Panc1 (cell line): Measurements from ENCODE around the gene RARRES2. TPM values are rescaled to one million over a fixed set of nuclear protein-coding genes. Genes with fewer than 3 reads are reported as not detected.

Experiments used
- ATAC-seq: fragments of 200-7000 bp; cut with Tn5 transposase; 2 replicates; pipeline ENCODE4 v1.9.1; 2020; ENCODE audit warnings: mild to moderate bottlenecking, moderate library complexity
- BruUV-seq: library from RNA; stranded (reverse); fragments of 400-500 nt; replicated peaks from 2 replicates; lab custom pipeline; 2021; lab: Mats Ljungman, UMichigan
- CTCF ChIA-PET: fragments of 300-600 bp; sonication (Branson Sonifier 250); formaldehyde crosslinking; loops from one replicate; lab custom pipeline; 2022; ENCODE audit warnings: antibody characterized with exemption; lab: Charles Lee
- POLR2A ChIA-PET: fragments of 300-600 bp; sonication (Branson Sonifier 250); formaldehyde crosslinking; loops from one replicate; lab custom pipeline; 2022; ENCODE audit warnings: antibody characterized with exemption; lab: Charles Lee
- DNase-seq: peaks from one replicate; pipeline ENCODE4 v3.0.0-alpha.2; 2010; ENCODE audit warnings: low read depth, low spot score
- H3K27ac ChIP-seq: 2 replicates; pipeline ENCODE4 v1.5.1; 2011; ENCODE audit warnings: mild to moderate bottlenecking, low read length, inconsistent platforms
- H3K27me3 ChIP-seq: fragments of 200-500 bp; sonication (Bioruptor generic); 2 replicates; pipeline ENCODE4 v1.6.0; 2014; ENCODE audit warnings: low read length, inconsistent platforms; ENCODE audit not compliant: control insufficient read depth, insufficient read depth
- H3K36me3 ChIP-seq: fragments of 200-500 bp; sonication (Bioruptor generic); 2 replicates; pipeline ENCODE4 v1.5.1; 2014; ENCODE audit warnings: inconsistent platforms, mild to moderate bottlenecking, low read length, moderate library complexity; ENCODE audit not compliant: control insufficient read depth, insufficient read depth
- H3K4me1 ChIP-seq: 2 replicates; pipeline ENCODE4 v1.5.1; 2011; ENCODE audit warnings: inconsistent platforms, mild to moderate bottlenecking, low read length, moderate library complexity; ENCODE audit not compliant: control insufficient read depth, insufficient read depth
- H3K4me3 ChIP-seq, 2 experiments: 2 replicates each; pipeline ENCODE4 v1.5.1; 2011 to 2012; ENCODE audit warnings: low read depth in 2 of 2, low read length in 2 of 2, mild to moderate bottlenecking in 2 of 2, inconsistent platforms in 1 of 2, moderate library complexity in 1 of 2
- H3K9me3 ChIP-seq: fragments of 200-500 bp; sonication (Bioruptor generic); 2 replicates; pipeline ENCODE4 v1.5.1; 2014; ENCODE audit warnings: low read depth, mild to moderate bottlenecking, inconsistent platforms, low read length, moderate library complexity; ENCODE audit not compliant: control insufficient read depth, insufficient read depth
- CTCF ChIP-seq: fragments of 450-650 bp; IDR thresholded peaks from 2 replicates; pipeline ENCODE4 v1.5.1; 2017; ENCODE audit warnings: mild to moderate bottlenecking
- POLR2AphosphoS5 ChIP-seq: IDR thresholded peaks from 2 replicates; pipeline ENCODE4 v1.6.1; 2012; ENCODE audit warnings: mild to moderate bottlenecking, low read depth, low read length, moderate library complexity
- REST ChIP-seq, 2 experiments: IDR thresholded peaks; 2 replicates each; pipeline ENCODE4 v1.6.1; 2011 to 2012; ENCODE audit warnings: low read depth in 2 of 2, control low read depth in 1 of 2, low read length in 1 of 2, mild to moderate bottlenecking in 1 of 2, moderate library complexity in 1 of 2; ENCODE audit not compliant: insufficient read depth in 1 of 2
- SIN3A ChIP-seq: IDR thresholded peaks from 2 replicates; pipeline ENCODE4 v1.6.1; 2012; ENCODE audit warnings: low read depth, mild to moderate bottlenecking, low read length, moderate library complexity, borderline replicate concordance; ENCODE audit not compliant: insufficient read depth
- TCF7L2 ChIP-seq: IDR thresholded peaks from 2 replicates; pipeline ENCODE4 v1.6.1; 2011; ENCODE audit warnings: mild to moderate bottlenecking, low read depth, low read length, inconsistent platforms
- in situ Hi-C: cut with HindIII; loops from 2 replicates; pipeline ENCODE4 v1.10.0; 2016; ENCODE audit warnings: low sequenced_read_pairs, low pct_unique_long_range_greater_than_20kb
- intact Hi-C: fragments of 100-400 bp; cut with micrococcal nuclease; formaldehyde crosslinking; loops from one replicate; pipeline ENCODE4 v1.10.0; 2022; ENCODE audit not compliant: unreplicated experiment
- total RNA-seq: library from RNA; stranded (reverse); gene quantifications from one replicate; pipeline ENCODE4 v1.2.1, GENCODE V29; 2021; ENCODE audit not compliant: unreplicated experiment

Gene RARRES2
- total RNA-seq, 1 experiment from 2014 or later = 1.1 TPM

GRCh38 chr7:150370612-150371071 is 29.2 kb upstream of the RARRES2 start:
- intact Hi-C loops = no loop called here
- DNase-seq = no peak
- no peak for ATAC-seq
- in situ Hi-C loops = no loop called here
- BruUV-seq = TSS peak; percentile 56
- Histone ChIP-seq H3K4me1 (peaks cover 50% of the 10 kb centered on the region), H3K9me3 (no peaks in the 10 kb centered on the region), H3K36me3 (peaks cover 9% of the 10 kb centered on the region), H3K4me3 (peak overlapping the region; percentile 96 to 97), H3K27ac (peak overlapping the region; percentile 99), H3K27me3 (no peaks in the 10 kb centered on the region)
- POLR2A ChIA-PET = no interaction called here
- CTCF ChIA-PET = no interaction called here
- TF ChIP-seq TCF7L2 (no peak), POLR2AphosphoS5 (no peak), CTCF (no peak), REST (IDR thresholded peaks at IDR 0.05; ENCODE audit: insufficient read depth in 1 of 2, low read depth in 2 of 2, low read length in 1 of 2) (no peak), SIN3A (no peak)

GRCh38 chr7:150369748-150370501 is 28.5 kb upstream of the RARRES2 start:
- peaks cover 50% of the 10 kb centered on the region for H3K4me1 ChIP-seq
- intact Hi-C loops (no loop called here), in situ Hi-C loops (no loop called here)
- no peak for TF ChIP-seq CTCF
- no peak for TF ChIP-seq POLR2AphosphoS5
- TF ChIP-seq SIN3A = no peak
- TF ChIP-seq TCF7L2 = no peak
- TF ChIP-seq REST (IDR thresholded peaks at IDR 0.05; ENCODE audit: insufficient read depth in 1 of 2, low read depth in 2 of 2, low read length in 1 of 2) = no peak
- H3K27me3 ChIP-seq = no peaks in the 10 kb centered on the region
- ATAC-seq = no peak
- BruUV-seq = no TSS peak
- DNase-seq = no peak
- ChIA-PET CTCF (no interaction called here), POLR2A (interaction anchor here (0.6 to 1.8 kb wide), 3 partner anchors 8 to 51 kb away, joined by 3 to 10 read pairs (median 6); no protein-coding TSS in a partner anchor)
- H3K4me3 ChIP-seq = peak overlapping the region; percentile 96 to 97
- H3K9me3 ChIP-seq = no peaks in the 10 kb centered on the region
- H3K36me3 ChIP-seq = peaks cover 9% of the 10 kb centered on the region
- H3K27ac ChIP-seq = peak overlapping the region; percentile 99
